Stimulated activated effector memory CD8-positive, alpha-beta T cell treated with anti-CD3 and anti-CD28 coated beads, Interleukin-12 subunit alpha, Interleukin-12 subunit beta, amount 100 ng/mL, for 72 hours (primary cell): ENCODE measurements around the gene GLO1.
A peak's percentile ranks its signal among the peaks of the same experiment; 100 is the strongest.

Source experiments
- ATAC-seq: fragments of 150-1000 bp; cut with Tn5 transposase; 2 replicates; pipeline ENCODE4 v1.10.0; 2021
- DNase-seq, 2 donors: peaks; one replicate each; pipeline ENCODE4 v3.0.0; 2021 to 2022; ENCODE audit warnings: low spot score in 2 of 2
- H3K27ac Mint-ChIP-seq: one replicate; pipeline ENCODE4 v1.8.0; 2022; ENCODE audit warnings: mild to moderate bottlenecking, mixed read lengths
- H3K36me3 Mint-ChIP-seq: one replicate; pipeline ENCODE4 v1.8.0; 2022; ENCODE audit warnings: mild to moderate bottlenecking, mixed read lengths
- H3K4me1 Mint-ChIP-seq: one replicate; pipeline ENCODE4 v1.8.0; 2022; ENCODE audit warnings: mixed read lengths
- H3K4me3 Mint-ChIP-seq: one replicate; pipeline ENCODE4 v1.8.0; 2022; ENCODE audit warnings: mild to moderate bottlenecking, mixed read lengths
- H3K9me3 Mint-ChIP-seq: one replicate; pipeline ENCODE4 v1.8.0; 2022; ENCODE audit warnings: mixed read lengths

Gene GLO1

GRCh38 chr6:38687043-38687353 is 15.9 kb downstream of the GLO1 start:
- no peak overlapping the region for H3K27ac Mint-ChIP-seq
- no peak overlapping the region for H3K4me3 Mint-ChIP-seq
- DNase-seq (no peak), ATAC-seq (no peak)
- H3K4me1 Mint-ChIP-seq = peaks cover 20% of the 10 kb centered on the region
- H3K36me3 Mint-ChIP-seq = peaks cover 39% of the 10 kb centered on the region
- H3K9me3 Mint-ChIP-seq = no peaks in the 10 kb centered on the region

- Mint-ChIP-seq H3K9me3 (no peaks in the 10 kb centered on the region), H3K36me3 (peaks cover 44% of the 10 kb centered on the region), H3K4me3 (no peak overlapping the region), H3K4me1 (peaks cover 20% of the 10 kb centered on the region), H3K27ac (peak overlapping the region; percentile 27)
- ATAC-seq (no peak), DNase-seq (no peak)
Measured at GRCh38 chr6:38686270-38687042, 16.5 kb downstream of the GLO1 start.

- ATAC-seq (no peak), DNase-seq (no peak)
- Mint-ChIP-seq H3K4me3 (no peak overlapping the region), H3K27ac (no peak overlapping the region), H3K9me3 (no peaks in the 10 kb centered on the region), H3K36me3 (peaks cover 60% of the 10 kb centered on the region), H3K4me1 (peaks cover 20% of the 10 kb centered on the region)
Measured at GRCh38 chr6:38684904-38685303, 18.0 kb downstream of the GLO1 start.

DNA sequence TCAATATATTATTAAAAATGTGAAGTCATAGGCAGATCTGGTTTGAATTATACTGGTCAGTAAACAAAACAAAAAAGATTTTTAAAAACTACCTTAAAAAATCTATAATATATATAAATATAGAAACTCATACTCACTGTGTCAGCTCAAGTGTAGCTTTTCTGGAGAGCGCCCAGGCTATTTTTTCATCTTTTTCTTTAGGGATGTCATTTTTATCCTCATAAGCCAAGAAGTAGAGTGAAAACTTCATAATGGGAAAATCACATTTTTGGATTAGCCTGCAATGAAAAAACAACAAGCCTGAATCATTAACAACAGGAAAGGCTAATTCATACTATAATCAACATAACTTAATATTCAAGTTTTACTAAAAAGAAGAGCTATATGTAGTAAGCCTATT is 18.7 kb downstream of the GLO1 start:
- Mint-ChIP-seq H3K27ac (no peak overlapping the region), H3K36me3 (peaks cover 66% of the 10 kb centered on the region), H3K9me3 (no peaks in the 10 kb centered on the region), H3K4me3 (no peak overlapping the region), H3K4me1 (peaks cover 16% of the 10 kb centered on the region)
- ATAC-seq = no peak
- no peak for DNase-seq

- peaks cover 8% of the 10 kb centered on the region for H3K4me1 Mint-ChIP-seq
- no peaks in the 10 kb centered on the region for H3K9me3 Mint-ChIP-seq
- ATAC-seq (no peak), DNase-seq (no peak)
- H3K27ac Mint-ChIP-seq = no peak overlapping the region
- H3K4me3 Mint-ChIP-seq = no peak overlapping the region
- H3K36me3 Mint-ChIP-seq = peaks cover 88% of the 10 kb centered on the region
Measured at GRCh38 chr6:38681850-38682249, 21.1 kb downstream of the GLO1 start.

GRCh38 chr6:38679668-38680067 is 23.3 kb downstream of the GLO1 start:
- peaks cover 12% of the 10 kb centered on the region for H3K4me1 Mint-ChIP-seq
- peaks cover 96% of the 10 kb centered on the region for H3K36me3 Mint-ChIP-seq
- DNase-seq (no peak), ATAC-seq (no peak)
- H3K9me3 Mint-ChIP-seq = no peaks in the 10 kb centered on the region
- no peak overlapping the region for H3K27ac Mint-ChIP-seq
- H3K4me3 Mint-ChIP-seq = no peak overlapping the region

DNA sequence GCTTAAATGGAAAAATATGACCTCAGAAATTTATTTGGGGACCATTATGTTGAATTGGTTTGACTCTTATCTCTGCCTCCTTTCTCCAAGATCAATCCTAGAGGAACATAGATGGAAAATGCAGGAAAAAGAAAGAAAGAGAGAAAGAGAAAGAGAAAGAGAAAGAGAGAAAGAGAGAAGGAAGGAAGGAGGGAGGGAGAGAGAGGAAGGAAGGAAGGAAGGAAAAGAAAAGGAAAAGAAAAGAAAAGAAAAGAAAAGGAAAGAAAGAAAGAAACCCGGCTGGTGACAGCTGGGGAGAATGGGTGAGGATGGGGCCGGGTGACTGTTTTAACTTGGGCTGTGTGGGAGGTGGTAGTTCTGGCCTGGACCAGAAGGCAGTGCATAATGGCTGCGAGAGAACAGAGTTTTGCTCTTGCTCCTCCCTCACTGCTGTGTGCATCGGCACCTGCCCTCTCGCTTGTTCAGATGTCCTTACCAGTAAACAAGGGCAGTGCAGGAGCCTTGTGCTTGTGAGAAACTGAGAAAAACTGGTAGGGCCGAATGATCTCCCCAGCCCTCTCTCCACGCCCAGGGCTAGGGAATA is 24.7 kb downstream of the GLO1 start:
- Mint-ChIP-seq H3K36me3 (peaks cover 92% of the 10 kb centered on the region), H3K4me1 (peaks cover 26% of the 10 kb centered on the region), H3K9me3 (no peaks in the 10 kb centered on the region), H3K4me3 (no peak overlapping the region), H3K27ac (peak overlapping the region; percentile 85)
- no peak for DNase-seq
- no peak for ATAC-seq

- Mint-ChIP-seq H3K4me3 (no peak overlapping the region), H3K27ac (peak overlapping the region; percentile 68), H3K36me3 (peaks cover 80% of the 10 kb centered on the region), H3K4me1 (peaks cover 33% of the 10 kb centered on the region), H3K9me3 (no peaks in the 10 kb centered on the region)
- ATAC-seq (no peak), DNase-seq (no peak)
Measured at GRCh38 chr6:38676974-38677544, 25.9 kb downstream of the GLO1 start.

GRCh38 chr6:38676236-38676973 is 26.5 kb downstream of the GLO1 start:
- Mint-ChIP-seq H3K4me1 (peaks cover 36% of the 10 kb centered on the region), H3K36me3 (peaks cover 74% of the 10 kb centered on the region), H3K4me3 (no peak overlapping the region), H3K9me3 (no peaks in the 10 kb centered on the region), H3K27ac (peak overlapping the region; percentile 68)
- no peak for ATAC-seq
- DNase-seq = no peak

- Mint-ChIP-seq H3K9me3 (no peaks in the 10 kb centered on the region), H3K4me1 (peaks cover 36% of the 10 kb centered on the region), H3K4me3 (no peak overlapping the region), H3K27ac (peak overlapping the region; percentile 2), H3K36me3 (peaks cover 48% of the 10 kb centered on the region)
- ATAC-seq (peak; percentile 60), DNase-seq (no peak)
Measured at GRCh38 chr6:38673397-38674165, 29.4 kb downstream of the GLO1 start.

- H3K4me1 Mint-ChIP-seq = peaks cover 28% of the 10 kb centered on the region
- H3K36me3 Mint-ChIP-seq = peaks cover 32% of the 10 kb centered on the region
- ATAC-seq = peak; percentile 92
- H3K27ac Mint-ChIP-seq = peak overlapping the region; percentile 61
- H3K4me3 Mint-ChIP-seq = no peak overlapping the region
- H3K9me3 Mint-ChIP-seq = no peaks in the 10 kb centered on the region
- DNase-seq = no peak
Measured at GRCh38 chr6:38671885-38672467, 31.0 kb downstream of the GLO1 start.

GRCh38 chr6:38658418-38659167 is 44.4 kb downstream of the GLO1 start:
- Mint-ChIP-seq H3K4me3 (no peak overlapping the region), H3K9me3 (no peaks in the 10 kb centered on the region), H3K27ac (no peak overlapping the region), H3K4me1 (no peaks in the 10 kb centered on the region), H3K36me3 (no peaks in the 10 kb centered on the region)
- ATAC-seq (no peak), DNase-seq (no peak)

DNA sequence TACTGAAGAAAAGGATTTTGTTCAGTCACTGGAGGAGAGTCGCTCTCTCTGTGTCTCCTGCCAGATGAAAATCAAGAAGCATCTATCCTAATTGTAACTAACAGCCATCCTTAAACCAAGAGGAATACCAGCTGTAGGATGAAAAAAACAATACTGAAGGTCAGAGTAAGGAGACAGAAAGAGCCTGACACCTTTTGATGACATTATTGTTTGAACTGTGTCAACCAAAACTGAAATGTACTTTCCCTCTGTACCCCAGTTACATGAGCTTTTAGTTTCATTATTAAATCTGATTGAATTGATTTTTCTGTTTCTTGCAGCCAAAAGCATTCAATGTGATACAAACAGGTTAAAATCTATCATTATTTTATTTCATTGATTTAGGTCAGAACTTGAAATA is 46.0 kb downstream of the GLO1 start:
- Mint-ChIP-seq H3K4me1 (no peaks in the 10 kb centered on the region), H3K27ac (no peak overlapping the region), H3K4me3 (no peak overlapping the region), H3K36me3 (no peaks in the 10 kb centered on the region), H3K9me3 (no peaks in the 10 kb centered on the region)
- ATAC-seq (no peak), DNase-seq (no peak)

DNA sequence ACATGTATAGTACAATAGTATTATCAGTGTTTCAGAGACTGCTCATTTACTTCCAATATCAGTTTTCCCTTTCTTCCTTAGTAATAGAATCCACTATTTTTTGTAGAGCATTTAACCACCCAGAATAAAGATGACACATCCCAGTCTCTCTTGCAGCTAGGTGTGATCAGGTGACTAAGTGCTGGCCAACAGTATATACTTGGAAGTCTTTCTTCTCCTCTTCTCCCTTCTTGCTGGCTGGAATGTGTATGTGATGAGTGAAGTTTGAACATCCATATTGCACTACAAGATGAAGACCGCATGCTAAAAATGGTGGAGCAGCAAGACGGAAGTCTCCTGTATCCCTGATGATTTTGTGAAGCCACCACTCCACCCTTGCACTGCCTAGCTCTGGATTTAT is 48.7 kb downstream of the GLO1 start:
- Mint-ChIP-seq H3K4me1 (no peaks in the 10 kb centered on the region), H3K9me3 (no peaks in the 10 kb centered on the region), H3K4me3 (no peak overlapping the region)

More for the DNA sequence above, 48.7 kb downstream of the GLO1 start:
- Mint-ChIP-seq H3K36me3 (no peaks in the 10 kb centered on the region), H3K27ac (no peak overlapping the region)
- ATAC-seq = no peak
- no peak for DNase-seq
